B cell (primary cell): Measurements from ENCODE around the gene PACSIN2.

Experiments used
- CTCF ChIP-seq: fragments of 200-600 bp; IDR thresholded peaks from one replicate; pipeline ENCODE4 v1.8.0; 2022; ENCODE audit warnings: antibody characterized with exemption, mild to moderate bottlenecking
- EZH2 ChIP-seq: IDR thresholded peaks from 2 replicates; pipeline ENCODE4 v1.6.1; 2012; ENCODE audit warnings: borderline replicate concordance, low read depth, mild to moderate bottlenecking, moderate library complexity, low read length; ENCODE audit not compliant: insufficient read depth, poor library complexity, severe bottlenecking

GRCh38 chr22:42950281-42950680 is 64.7 kb downstream of the PACSIN2 start:
- TF ChIP-seq EZH2 (no peak), CTCF (no peak)
